HCT116 (cell line): ENCODE measurements around the gene CRELD2. TPM values are rescaled to one million over a fixed set of nuclear protein-coding genes. Genes with fewer than 3 reads are reported as not detected.

Experiments
- ATAC-seq: fragments of 200-7000 bp; cut with Tn5 transposase; 2 replicates; pipeline ENCODE4 v1.9.1; 2020; ENCODE audit warnings: mild to moderate bottlenecking, moderate library complexity
- BruUV-seq: library from RNA; stranded (reverse); fragments of 400-500 nt; replicated peaks from 2 replicates; lab custom pipeline; 2021; lab: Mats Ljungman, UMichigan
- CTCF ChIA-PET: fragments of 300-600 bp; sonication (Branson Sonifier 250); formaldehyde crosslinking; loops from one replicate; lab custom pipeline; 2021; ENCODE audit warnings: antibody characterized with exemption; lab: Charles Lee
- POLR2A ChIA-PET: fragments of 300-600, 350-600 bp; sonication (Branson Sonifier 250); formaldehyde crosslinking; loops from one replicate; lab custom pipeline; 2021; ENCODE audit warnings: antibody characterized with exemption; lab: Charles Lee
- RAD21 ChIA-PET, 2 experiments: fragments of 300-600 bp; sonication (Branson Sonifier 250); formaldehyde crosslinking; loops; one replicate each; lab custom pipeline; 2023; ENCODE audit warnings: low total read pairs in 2 of 2; ENCODE audit not compliant: uncharacterized antibody in 2 of 2, unreplicated experiment in 2 of 2, low non-redundant PET in 1 of 2; lab: Charles Lee
- DNase-seq: peaks from one replicate; pipeline ENCODE4 v3.0.0-alpha.2; 2010; ENCODE audit warnings: low read depth, low spot score
- H2AFZ ChIP-seq: fragments of 200-600 bp; shearing (Covaris generic), sonication (generic); 2 replicates; pipeline ENCODE4 v1.6.1; 2017; ENCODE audit warnings: low read depth, mixed run types, mixed read lengths, antibody characterized with exemption, low read length; ENCODE audit not compliant: poor library complexity, severe bottlenecking
- H3K27ac ChIP-seq: 2 replicates; pipeline ENCODE4 v1.5.1; 2012; ENCODE audit warnings: low read depth, low read length
- H3K27me3 ChIP-seq: fragments of 200-600 bp; sonication (generic); 2 replicates; pipeline ENCODE4 v1.6.1; 2016; ENCODE audit warnings: mixed run types, low read length, mixed read lengths; ENCODE audit not compliant: insufficient read depth
- H3K36me3 ChIP-seq, 2 experiments: fragments of 200-500 bp in 1 of 2; fragments of 200-600 bp in 1 of 2; sonication (Bioruptor generic) in 1 of 2; sonication (generic) in 1 of 2; 2 replicates each; pipeline versions ENCODE4 v1.5.1 to v1.6.1; 2014 to 2016; ENCODE audit warnings: low read length in 2 of 2, inconsistent platforms in 1 of 2, mixed read lengths in 1 of 2, mixed run types in 1 of 2; ENCODE audit not compliant: insufficient read depth in 2 of 2, control insufficient read depth in 1 of 2
- H3K4me1 ChIP-seq, 2 experiments: fragments of 200-600 bp in 1 of 2; sonication (generic) in 1 of 2; 2 replicates each; pipeline versions ENCODE4 v1.5.1 to v1.6.1; 2012 to 2017; ENCODE audit warnings: low read length in 2 of 2, inconsistent platforms in 1 of 2, mild to moderate bottlenecking in 1 of 2, mixed read lengths in 1 of 2, mixed run types in 1 of 2, moderate library complexity in 1 of 2; ENCODE audit not compliant: insufficient read depth in 2 of 2, control insufficient read depth in 1 of 2
- H3K4me2 ChIP-seq: fragments of 200-600 bp; sonication (generic); 2 replicates; pipeline ENCODE4 v1.6.1; 2017; ENCODE audit warnings: mixed run types, low read length, mixed read lengths
- H3K4me3 ChIP-seq, 2 experiments: fragments of 200-600 bp in 1 of 2; sonication (generic) in 1 of 2; replicated peaks in 1 of 2; 2 replicates each; pipeline ENCODE4 v1.5.1; 2011 to 2016; ENCODE audit warnings: low read length in 2 of 2, control low read depth in 1 of 2, low read depth in 1 of 2, mild to moderate bottlenecking in 1 of 2, mixed read lengths in 1 of 2, mixed run types in 1 of 2
- H3K79me2 ChIP-seq: fragments of 200-600 bp; sonication (generic); 2 replicates; pipeline ENCODE4 v1.6.1; 2017; ENCODE audit warnings: mild to moderate bottlenecking, mixed run types, low read length, moderate library complexity, mixed read lengths; ENCODE audit not compliant: insufficient read depth
- H3K9ac ChIP-seq: fragments of 200-600 bp; sonication (generic); 2 replicates; pipeline ENCODE4 v1.6.1; 2016; ENCODE audit warnings: low read length, mixed read lengths
- H3K9me2 ChIP-seq: fragments of 200-600 bp; sonication (generic), shearing (Covaris generic); 2 replicates; pipeline ENCODE4 v1.6.1; 2017; ENCODE audit warnings: mixed run types, mild to moderate bottlenecking, moderate library complexity; ENCODE audit not compliant: insufficient read depth
- H3K9me3 ChIP-seq, 2 experiments: fragments of 200-500 bp in 1 of 2; fragments of 200-600 bp in 1 of 2; sonication (Bioruptor generic) in 1 of 2; sonication (generic) in 1 of 2; 2 replicates each; pipeline ENCODE4 v1.6.1; 2014 to 2017; ENCODE audit warnings: low read length in 2 of 2, mixed read lengths in 2 of 2, inconsistent platforms in 1 of 2, low read depth in 1 of 2, mild to moderate bottlenecking in 1 of 2, mixed run types in 1 of 2, moderate library complexity in 1 of 2; ENCODE audit not compliant: control insufficient read depth in 1 of 2, insufficient read depth in 1 of 2
- H4K20me1 ChIP-seq: fragments of 200-600 bp; sonication (generic), shearing (Covaris generic); 2 replicates; pipeline ENCODE4 v1.6.1; 2017; ENCODE audit warnings: mixed run types, mild to moderate bottlenecking, moderate library complexity; ENCODE audit not compliant: insufficient read depth
- CBX3 ChIP-seq: IDR thresholded peaks from 2 replicates; pipeline ENCODE4 v1.6.1; 2012; ENCODE audit warnings: low read depth
- CEBPB ChIP-seq: IDR thresholded peaks from 2 replicates; pipeline ENCODE4 v1.6.1; 2012; ENCODE audit warnings: low read depth
- ELF1 ChIP-seq: IDR thresholded peaks from 2 replicates; pipeline ENCODE4 v1.6.1; 2012; ENCODE audit warnings: low read depth, borderline replicate concordance
- EZH2 ChIP-seq: fragments of 200-600 bp; sonication (generic); IDR thresholded peaks from 2 replicates; pipeline ENCODE4 v1.6.1; 2017; ENCODE audit warnings: antibody characterized with exemption, mixed run types
- EZH2phosphoT487 ChIP-seq: fragments of 200-600 bp; IDR thresholded peaks from 2 replicates; pipeline ENCODE4 v1.6.1; 2018; ENCODE audit warnings: antibody characterized with exemption, borderline replicate concordance
- FOSL1 ChIP-seq: IDR thresholded peaks from 2 replicates; pipeline ENCODE4 v1.6.1; 2012; ENCODE audit warnings: low read depth
- JUND ChIP-seq: IDR thresholded peaks from 2 replicates; pipeline ENCODE4 v1.6.1; 2012
- POLR2A ChIP-seq: IDR thresholded peaks from 2 replicates; pipeline ENCODE4 v1.7.0; 2011; ENCODE audit warnings: borderline replicate concordance; ENCODE audit not compliant: insufficient read depth, insufficient read length; ENCODE audit errors: extremely low read depth
- POLR2AphosphoS5 ChIP-seq: IDR thresholded peaks from 2 replicates; pipeline ENCODE4 v1.6.1; 2011; ENCODE audit warnings: mild to moderate bottlenecking, low read depth, low read length, moderate library complexity
- RAD21 ChIP-seq: IDR thresholded peaks from 2 replicates; pipeline ENCODE4 v1.6.1; 2012; ENCODE audit warnings: low read depth, mild to moderate bottlenecking
- SIN3A ChIP-seq: IDR thresholded peaks from 2 replicates; pipeline ENCODE4 v1.6.1; 2012; ENCODE audit warnings: low read depth
- SP1 ChIP-seq: IDR thresholded peaks from 2 replicates; pipeline ENCODE4 v1.6.1; 2012; ENCODE audit warnings: low read depth
- SRF ChIP-seq: IDR thresholded peaks from 2 replicates; pipeline ENCODE4 v1.6.1; 2012; ENCODE audit warnings: low read depth
- YY1 ChIP-seq: IDR thresholded peaks from 2 replicates; pipeline ENCODE4 v1.6.1; 2011; ENCODE audit warnings: low read length, low read depth, moderate library complexity, mild to moderate bottlenecking; ENCODE audit not compliant: insufficient replicate concordance; ENCODE audit errors: extremely low read depth
- ZFX ChIP-seq: fragments of 450-650 bp; IDR thresholded peaks from 2 replicates; pipeline ENCODE4 v1.6.1; 2017
- ZNF274 ChIP-seq: fragments of 200-500 bp; sonication (Bioruptor generic); IDR thresholded peaks from 2 replicates; pipeline ENCODE4 v1.6.1; 2014; ENCODE audit warnings: mild to moderate bottlenecking, low read depth, low read length, inconsistent platforms
- intact Hi-C: fragments of 100-400 bp; cut with micrococcal nuclease; formaldehyde crosslinking; loops from 2 replicates; pipeline ENCODE4 v1.10.0; 2022
- total RNA-seq: library from RNA; stranded (reverse); gene quantifications from one replicate; pipeline ENCODE4 v1.2.1, GENCODE V29; 2021; ENCODE audit not compliant: unreplicated experiment
- TF ChIP-seq, protein P1 (sequence below): IDR thresholded peaks from 2 replicates; pipeline ENCODE4 v1.6.1; 2012; ENCODE audit warnings: low read depth
- TF ChIP-seq, protein P2 (sequence below), 3 experiments: fragments of 200-600 bp in 1 of 3; sonication (generic) in 1 of 3; IDR thresholded peaks in 2 of 3; conservative IDR thresholded peaks in 1 of 3; 2 replicates each; pipeline ENCODE4 v1.5.1; 2012 to 2017; ENCODE audit warnings: low read depth in 2 of 3, low read length in 2 of 3, antibody characterized with exemption in 1 of 3, borderline replicate concordance in 1 of 3, control low read depth in 1 of 3, mild to moderate bottlenecking in 1 of 3, mixed read lengths in 1 of 3, mixed run types in 1 of 3, moderate library complexity in 1 of 3; ENCODE audit not compliant: insufficient read depth in 1 of 3
- TF ChIP-seq, protein P3 (sequence below): IDR thresholded peaks from 2 replicates; pipeline ENCODE4 v1.6.1; 2011; ENCODE audit warnings: mild to moderate bottlenecking, low read length, moderate library complexity; ENCODE audit not compliant: insufficient replicate concordance; ENCODE audit errors: extremely low read depth
- TF ChIP-seq, protein P4 (sequence below): IDR thresholded peaks from 2 replicates; pipeline ENCODE4 v1.6.1; 2012

CRELD2 gene
- total RNA-seq, 1 experiment from 2014 or later = 45.8 TPM

DNA sequence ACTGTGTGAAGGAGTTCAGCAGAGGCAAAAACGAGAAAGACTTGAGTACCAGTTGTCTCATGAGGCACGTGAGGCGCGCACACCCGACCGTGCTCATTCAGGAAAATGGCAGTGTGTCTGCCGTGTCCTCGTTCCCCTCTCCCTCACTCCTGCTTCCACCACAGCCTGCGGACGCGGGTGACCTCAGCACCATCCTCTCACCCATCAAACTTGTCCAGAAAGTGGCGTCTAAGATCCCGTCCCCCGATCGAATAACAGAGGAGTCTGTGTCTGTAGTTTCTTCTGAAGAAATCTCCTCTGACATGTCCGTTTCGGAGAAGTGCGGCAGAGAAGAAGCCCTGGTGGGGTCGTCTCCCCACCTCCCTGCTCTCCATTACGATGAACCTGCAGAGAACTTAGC is 34.4 kb upstream of the CRELD2 start:
- Histone ChIP-seq H2AFZ (no peak overlapping the region), H3K4me3 (no peak overlapping the region), H3K36me3 (peaks cover 18 to 49% of the 10 kb centered on the region in 2 experiments), H3K4me2 (no peak overlapping the region), H3K4me1 (no peaks in the 10 kb centered on the region), H4K20me1 (no peaks in the 10 kb centered on the region), H3K9me2 (no peaks in the 10 kb centered on the region), H3K9ac (no peak overlapping the region), H3K79me2 (peaks cover 69% of the 10 kb centered on the region), H3K27ac (no peak overlapping the region), H3K27me3 (no peaks in the 10 kb centered on the region), H3K9me3 (peaks cover 0 to 7% of the 10 kb centered on the region in 2 experiments; a peak in 2 of 4 replicates)
- intact Hi-C loops = no loop called here
- CTCF ChIA-PET = no interaction called here
- BruUV-seq = no TSS peak
- RAD21 ChIA-PET = no interaction called here
- ATAC-seq = no peak
- no peak for DNase-seq
- TF ChIP-seq ZFX = no peak
- no peak for TF ChIP-seq POLR2AphosphoS5
- no peak for TF ChIP-seq EZH2
- TF ChIP-seq FOSL1 = no peak
- no peak for TF ChIP-seq ZNF274
- TF ChIP-seq JUND = no peak
- TF ChIP-seq SP1 = no peak
- TF ChIP-seq, protein P1, sequence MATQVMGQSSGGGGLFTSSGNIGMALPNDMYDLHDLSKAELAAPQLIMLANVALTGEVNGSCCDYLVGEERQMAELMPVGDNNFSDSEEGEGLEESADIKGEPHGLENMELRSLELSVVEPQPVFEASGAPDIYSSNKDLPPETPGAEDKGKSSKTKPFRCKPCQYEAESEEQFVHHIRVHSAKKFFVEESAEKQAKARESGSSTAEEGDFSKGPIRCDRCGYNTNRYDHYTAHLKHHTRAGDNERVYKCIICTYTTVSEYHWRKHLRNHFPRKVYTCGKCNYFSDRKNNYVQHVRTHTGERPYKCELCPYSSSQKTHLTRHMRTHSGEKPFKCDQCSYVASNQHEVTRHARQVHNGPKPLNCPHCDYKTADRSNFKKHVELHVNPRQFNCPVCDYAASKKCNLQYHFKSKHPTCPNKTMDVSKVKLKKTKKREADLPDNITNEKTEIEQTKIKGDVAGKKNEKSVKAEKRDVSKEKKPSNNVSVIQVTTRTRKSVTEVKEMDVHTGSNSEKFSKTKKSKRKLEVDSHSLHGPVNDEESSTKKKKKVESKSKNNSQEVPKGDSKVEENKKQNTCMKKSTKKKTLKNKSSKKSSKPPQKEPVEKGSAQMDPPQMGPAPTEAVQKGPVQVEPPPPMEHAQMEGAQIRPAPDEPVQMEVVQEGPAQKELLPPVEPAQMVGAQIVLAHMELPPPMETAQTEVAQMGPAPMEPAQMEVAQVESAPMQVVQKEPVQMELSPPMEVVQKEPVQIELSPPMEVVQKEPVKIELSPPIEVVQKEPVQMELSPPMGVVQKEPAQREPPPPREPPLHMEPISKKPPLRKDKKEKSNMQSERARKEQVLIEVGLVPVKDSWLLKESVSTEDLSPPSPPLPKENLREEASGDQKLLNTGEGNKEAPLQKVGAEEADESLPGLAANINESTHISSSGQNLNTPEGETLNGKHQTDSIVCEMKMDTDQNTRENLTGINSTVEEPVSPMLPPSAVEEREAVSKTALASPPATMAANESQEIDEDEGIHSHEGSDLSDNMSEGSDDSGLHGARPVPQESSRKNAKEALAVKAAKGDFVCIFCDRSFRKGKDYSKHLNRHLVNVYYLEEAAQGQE = no peak
- TF ChIP-seq ELF1 = no peak
- TF ChIP-seq CBX3 = no peak
- TF ChIP-seq, protein P2, sequence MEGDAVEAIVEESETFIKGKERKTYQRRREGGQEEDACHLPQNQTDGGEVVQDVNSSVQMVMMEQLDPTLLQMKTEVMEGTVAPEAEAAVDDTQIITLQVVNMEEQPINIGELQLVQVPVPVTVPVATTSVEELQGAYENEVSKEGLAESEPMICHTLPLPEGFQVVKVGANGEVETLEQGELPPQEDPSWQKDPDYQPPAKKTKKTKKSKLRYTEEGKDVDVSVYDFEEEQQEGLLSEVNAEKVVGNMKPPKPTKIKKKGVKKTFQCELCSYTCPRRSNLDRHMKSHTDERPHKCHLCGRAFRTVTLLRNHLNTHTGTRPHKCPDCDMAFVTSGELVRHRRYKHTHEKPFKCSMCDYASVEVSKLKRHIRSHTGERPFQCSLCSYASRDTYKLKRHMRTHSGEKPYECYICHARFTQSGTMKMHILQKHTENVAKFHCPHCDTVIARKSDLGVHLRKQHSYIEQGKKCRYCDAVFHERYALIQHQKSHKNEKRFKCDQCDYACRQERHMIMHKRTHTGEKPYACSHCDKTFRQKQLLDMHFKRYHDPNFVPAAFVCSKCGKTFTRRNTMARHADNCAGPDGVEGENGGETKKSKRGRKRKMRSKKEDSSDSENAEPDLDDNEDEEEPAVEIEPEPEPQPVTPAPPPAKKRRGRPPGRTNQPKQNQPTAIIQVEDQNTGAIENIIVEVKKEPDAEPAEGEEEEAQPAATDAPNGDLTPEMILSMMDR (IDR thresholded peaks at IDR 0.05 in 2 of 3, conservative IDR thresholded peaks at IDR 0.05 in 1 of 3; ENCODE audit: borderline replicate concordance in 1 of 3, insufficient read depth in 1 of 3, low read depth in 2 of 3, low read length in 2 of 3) = no peak
- TF ChIP-seq POLR2A = no peak
- TF ChIP-seq CEBPB = no peak
- TF ChIP-seq SIN3A = no peak
- TF ChIP-seq, protein P3, sequence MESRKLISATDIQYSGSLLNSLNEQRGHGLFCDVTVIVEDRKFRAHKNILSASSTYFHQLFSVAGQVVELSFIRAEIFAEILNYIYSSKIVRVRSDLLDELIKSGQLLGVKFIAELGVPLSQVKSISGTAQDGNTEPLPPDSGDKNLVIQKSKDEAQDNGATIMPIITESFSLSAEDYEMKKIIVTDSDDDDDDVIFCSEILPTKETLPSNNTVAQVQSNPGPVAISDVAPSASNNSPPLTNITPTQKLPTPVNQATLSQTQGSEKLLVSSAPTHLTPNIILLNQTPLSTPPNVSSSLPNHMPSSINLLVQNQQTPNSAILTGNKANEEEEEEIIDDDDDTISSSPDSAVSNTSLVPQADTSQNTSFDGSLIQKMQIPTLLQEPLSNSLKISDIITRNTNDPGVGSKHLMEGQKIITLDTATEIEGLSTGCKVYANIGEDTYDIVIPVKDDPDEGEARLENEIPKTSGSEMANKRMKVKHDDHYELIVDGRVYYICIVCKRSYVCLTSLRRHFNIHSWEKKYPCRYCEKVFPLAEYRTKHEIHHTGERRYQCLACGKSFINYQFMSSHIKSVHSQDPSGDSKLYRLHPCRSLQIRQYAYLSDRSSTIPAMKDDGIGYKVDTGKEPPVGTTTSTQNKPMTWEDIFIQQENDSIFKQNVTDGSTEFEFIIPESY = no peak
- no peak for TF ChIP-seq RAD21
- TF ChIP-seq EZH2phosphoT487 = no peak
- no peak for TF ChIP-seq SRF
- no peak for TF ChIP-seq YY1
- TF ChIP-seq, protein P4, sequence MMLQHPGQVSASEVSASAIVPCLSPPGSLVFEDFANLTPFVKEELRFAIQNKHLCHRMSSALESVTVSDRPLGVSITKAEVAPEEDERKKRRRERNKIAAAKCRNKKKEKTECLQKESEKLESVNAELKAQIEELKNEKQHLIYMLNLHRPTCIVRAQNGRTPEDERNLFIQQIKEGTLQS = no peak
- POLR2A ChIA-PET = no interaction called here
